GM23338 (cell line): Measurements from ENCODE around the gene SPAG7. TPM values are rescaled to one million over a fixed set of nuclear protein-coding genes. Genes with fewer than 3 reads are reported as not detected.

ENCODE experiments used
- ATAC-seq: fragments of 200-7000 bp; cut with Tn5 transposase; 3 replicates; pipeline ENCODE4 v1.9.1; 2020
- DNase-seq: peaks from one replicate; pipeline ENCODE4 v3.0.0-alpha.2; 2015; ENCODE audit warnings: low spot score
- H2AFZ ChIP-seq: fragments of 200-600 bp; sonication (generic); 2 replicates; pipeline ENCODE4 v1.8.0; 2016; ENCODE audit warnings: antibody characterized with exemption, mild to moderate bottlenecking, moderate library complexity
- H3F3A ChIP-seq: fragments of 200-600 bp; sonication (generic); replicated peaks from 2 replicates; pipeline ENCODE4 v1.8.0; 2017; ENCODE audit warnings: antibody characterized with exemption, mixed run types, low read depth
- H3K27ac ChIP-seq: fragments of 200-600 bp; sonication (generic); 2 replicates; pipeline ENCODE4 v1.6.1; 2016; ENCODE audit warnings: low read depth
- H3K27me3 ChIP-seq: fragments of 200-600 bp; sonication (generic); 2 replicates; pipeline ENCODE4 v1.8.0; 2016; ENCODE audit warnings: mild to moderate bottlenecking, mixed run types, moderate library complexity; ENCODE audit not compliant: insufficient read depth
- H3K36me3 ChIP-seq: fragments of 200-600 bp; sonication (generic); 2 replicates; pipeline ENCODE4 v1.8.0; 2016; ENCODE audit warnings: mild to moderate bottlenecking; ENCODE audit not compliant: insufficient read depth
- H3K4me1 ChIP-seq: fragments of 200-600 bp; sonication (generic); 2 replicates; pipeline ENCODE4 v1.8.0; 2016; ENCODE audit warnings: mild to moderate bottlenecking, moderate library complexity; ENCODE audit not compliant: insufficient read depth
- H3K4me2 ChIP-seq: fragments of 200-600 bp; sonication (generic); 2 replicates; pipeline ENCODE4 v1.7.1; 2017; ENCODE audit warnings: mixed run types
- H3K4me3 ChIP-seq: fragments of 200-600 bp; sonication (generic); 2 replicates; pipeline ENCODE4 v1.6.1; 2016; ENCODE audit warnings: mixed run types
- H3K79me2 ChIP-seq: fragments of 200-600 bp; sonication (generic); replicated peaks from 2 replicates; pipeline ENCODE4 v1.8.0; 2017; ENCODE audit warnings: mild to moderate bottlenecking; ENCODE audit not compliant: insufficient read depth
- H3K9me2 ChIP-seq: fragments of 200-600 bp; sonication (generic); 2 replicates; pipeline ENCODE4 v1.8.0; 2017; ENCODE audit not compliant: insufficient read depth
- H4K20me1 ChIP-seq: fragments of 200-600 bp; sonication (generic); replicated peaks from 2 replicates; pipeline ENCODE4 v1.8.0; 2017; ENCODE audit warnings: mild to moderate bottlenecking; ENCODE audit not compliant: insufficient read depth
- H3K27ac Mint-ChIP-seq: 2 replicates; pipeline ENCODE4 v1.8.0; 2020; ENCODE audit warnings: inconsistent platforms, mild to moderate bottlenecking, moderate library complexity, mixed read lengths
- H3K27me3 Mint-ChIP-seq: 3 replicates; pipeline ENCODE4 v1.8.0; 2022; ENCODE audit warnings: low read depth, mild to moderate bottlenecking, moderate library complexity, mixed read lengths, inconsistent platforms; ENCODE audit not compliant: insufficient read depth, poor library complexity
- H3K36me3 Mint-ChIP-seq: 3 replicates; pipeline ENCODE4 v1.8.0; 2021; ENCODE audit warnings: low read depth, mild to moderate bottlenecking, inconsistent platforms, moderate library complexity, mixed read lengths
- H3K4me1 Mint-ChIP-seq: 3 replicates; pipeline ENCODE4 v1.8.0; 2020; ENCODE audit warnings: mild to moderate bottlenecking, inconsistent platforms, mixed read lengths
- H3K4me3 Mint-ChIP-seq: 3 replicates; pipeline ENCODE4 v1.8.0; 2021; ENCODE audit warnings: moderate library complexity, mild to moderate bottlenecking, inconsistent platforms, mixed read lengths
- H3K9me3 Mint-ChIP-seq: 3 replicates; pipeline ENCODE4 v1.8.0; 2020; ENCODE audit warnings: moderate library complexity, mild to moderate bottlenecking, inconsistent platforms, mixed read lengths
- ETS1 ChIP-seq: IDR thresholded peaks from 2 replicates; pipeline ENCODE4 v1.6.1; 2016; ENCODE audit warnings: antibody characterized with exemption
- EZH2 ChIP-seq: fragments of 200-600 bp; sonication (generic); IDR thresholded peaks from one replicate; pipeline ENCODE4 v1.8.0; 2017; ENCODE audit warnings: antibody characterized with exemption, mild to moderate bottlenecking, low read depth; ENCODE audit not compliant: unreplicated experiment
- EZH2phosphoT487 ChIP-seq: fragments of 200-600 bp; sonication (generic); IDR thresholded peaks from one replicate; pipeline ENCODE4 v1.8.1; 2018; ENCODE audit warnings: antibody characterized with exemption; ENCODE audit not compliant: unreplicated experiment
- JUNB ChIP-seq: IDR thresholded peaks from one replicate; pipeline ENCODE4 v1.6.1; 2016; ENCODE audit warnings: antibody characterized with exemption; ENCODE audit not compliant: unreplicated experiment
- NANOG ChIP-seq: IDR thresholded peaks from 2 replicates; pipeline ENCODE4 v1.6.1; 2016; ENCODE audit warnings: antibody characterized with exemption, borderline replicate concordance
- REST ChIP-seq: IDR thresholded peaks from one replicate; pipeline ENCODE4 v1.6.1; 2018; ENCODE audit warnings: antibody characterized with exemption; ENCODE audit not compliant: unreplicated experiment
- STAT1 ChIP-seq: IDR thresholded peaks from one replicate; pipeline ENCODE4 v1.6.1; 2016; ENCODE audit warnings: antibody characterized with exemption; ENCODE audit not compliant: unreplicated experiment
- ZNF114 ChIP-seq: fragments of 250-450 bp; sonication (Bioruptor Pico); IDR thresholded peaks from 2 replicates; pipeline ENCODE4 v1.5.0; 2020; ENCODE audit warnings: mild to moderate bottlenecking, moderate library complexity
- ZNF331 ChIP-seq: fragments of 250-450 bp; sonication (Bioruptor Pico); IDR thresholded peaks from 2 replicates; pipeline ENCODE4 v1.5.0; 2020; ENCODE audit warnings: low read depth, mild to moderate bottlenecking, moderate library complexity
- ZNF462 ChIP-seq: fragments of 250-450 bp; sonication (Bioruptor Pico); IDR thresholded peaks from 2 replicates; pipeline ENCODE4 v1.5.0; 2020; ENCODE audit warnings: mild to moderate bottlenecking, moderate library complexity
- polyA plus RNA-seq: library from polyadenylated mRNA; unstranded; fragments of >200 nt; fragmentation: Nextera tagmentation; extraction: Ambion mirVana; gene quantifications from 2 replicates; pipeline ENCODE4 v1.2.1, GENCODE V29; 2016
- total RNA-seq: library from RNA; depleted of rRNA; stranded (reverse); fragments of >200 nt; shearing (Covaris generic); gene quantifications from 2 replicates; pipeline ENCODE4 v1.2.3, GENCODE V29; 2014

Gene SPAG7
- total and polyA plus RNA-seq, 2 experiments from 2014 or later, result 77.9 to 226 TPM

GRCh38 chr17:4955091-4955490, 12.5 kb downstream of the SPAG7 start:
- Histone ChIP-seq H3K4me2 (no peak overlapping the region), H3K79me2 (no peaks in the 10 kb centered on the region), H4K20me1 (no peaks in the 10 kb centered on the region; the same call in none of the 2 replicates), H3K27ac (no peak overlapping the region), H3K36me3 (no peaks in the 10 kb centered on the region), H2AFZ (no peak overlapping the region), H3K4me1 (peaks cover 23% of the 10 kb centered on the region), H3F3A (no peaks in the 10 kb centered on the region; the same call in 1 of the 2 replicates), H3K27me3 (no peaks in the 10 kb centered on the region), H3K4me3 (no peak overlapping the region), H3K9me2 (no peaks in the 10 kb centered on the region)
- Mint-ChIP-seq H3K4me3 (no peak overlapping the region), H3K36me3 (peaks cover 25% of the 10 kb centered on the region), H3K4me1 (peaks cover 35% of the 10 kb centered on the region), H3K9me3 (peaks cover 4% of the 10 kb centered on the region; the same call in 2 of the 3 replicates), H3K27me3 (peaks cover 18% of the 10 kb centered on the region), H3K27ac (no peak overlapping the region)
- TF ChIP-seq EZH2phosphoT487, result no peak
- ATAC-seq (no peak), DNase-seq (no peak)

- peaks cover 18% of the 10 kb centered on the region for H3K4me1 ChIP-seq
- H3K27ac Mint-ChIP-seq, result no peak overlapping the region
- ATAC-seq, result no peak
- H3K4me3 Mint-ChIP-seq, result no peak overlapping the region; the same call in 2 of the 3 replicates
- no peaks in the 10 kb centered on the region for H3K27me3 ChIP-seq
- no peak for DNase-seq
- H2AFZ ChIP-seq, result no peak overlapping the region
- H3K4me1 Mint-ChIP-seq, result peaks cover 28% of the 10 kb centered on the region
- H3K4me2 ChIP-seq, result no peak overlapping the region
- H3K27ac ChIP-seq, result no peak overlapping the region
- H3F3A ChIP-seq, result no peaks in the 10 kb centered on the region; the same call in 1 of the 2 replicates
- H3K79me2 ChIP-seq, result no peaks in the 10 kb centered on the region
- H3K9me3 Mint-ChIP-seq, result peaks cover 4% of the 10 kb centered on the region; the same call in 1 of the 3 replicates
- H3K36me3 ChIP-seq, result no peaks in the 10 kb centered on the region
- H3K27me3 Mint-ChIP-seq, result peaks cover 20% of the 10 kb centered on the region
- no peaks in the 10 kb centered on the region for H3K9me2 ChIP-seq
- H3K4me3 ChIP-seq, result no peak overlapping the region
- no peaks in the 10 kb centered on the region; the same call in 1 of the 2 replicates for H4K20me1 ChIP-seq
- peaks cover 11% of the 10 kb centered on the region; the same call in 2 of the 3 replicates for H3K36me3 Mint-ChIP-seq
- TF ChIP-seq ZNF114 (no peak), REST (no peak), JUNB (no peak), ETS1 (no peak), ZNF462 (CRISPR knock-in tag) (no peak), EZH2 (no peak), ZNF331 (CRISPR knock-in tag) (no peak), EZH2phosphoT487 (no peak), NANOG (no peak), STAT1 (no peak)
These were observed 14.1 kb downstream of the SPAG7 start for GRCh38 chr17:4953451-4953961.
